Caco-2 (cell line): Measurements from ENCODE around the gene ZDHHC14. TPM values are rescaled to one million over a fixed set of nuclear protein-coding genes. Genes with fewer than 3 reads are reported as not detected.

ENCODE experiments used
- BruUV-seq: library from RNA; stranded (reverse); fragments of 400-500 nt; replicated peaks from 2 replicates; lab custom pipeline; 2021; lab: Mats Ljungman, UMichigan
- CTCF ChIA-PET: fragments of 300-600 bp; sonication (Branson Sonifier 250); formaldehyde crosslinking; loops from one replicate; lab custom pipeline; 2022; ENCODE audit warnings: antibody characterized with exemption; lab: Charles Lee
- POLR2A ChIA-PET: fragments of 300-600 bp; sonication (Branson Sonifier 250); formaldehyde crosslinking; loops from one replicate; lab custom pipeline; 2022; ENCODE audit warnings: antibody characterized with exemption; lab: Charles Lee
- DNase-seq, 2 experiments: peaks; one replicate each; pipeline versions ENCODE4 v3.0.0 to v3.0.0-alpha.2; 2020 to 2022
- H3K27me3 ChIP-seq: replicated peaks from 2 replicates; pipeline ENCODE4 v1.6.0; 2011; ENCODE audit warnings: low read length; ENCODE audit not compliant: control insufficient read depth, insufficient read depth
- H3K36me3 ChIP-seq: 2 replicates; pipeline ENCODE4 v1.5.1; 2011; ENCODE audit warnings: low read length; ENCODE audit not compliant: control insufficient read depth, insufficient read depth
- H3K4me1 ChIP-seq: fragments of 250-450 bp; sonication (Bioruptor Pico); 2 replicates; pipeline ENCODE4 v1.5.1; 2020; ENCODE audit warnings: mild to moderate bottlenecking
- H3K4me3 ChIP-seq: 2 replicates; pipeline ENCODE4 v1.5.1; 2011; ENCODE audit warnings: low read depth, mild to moderate bottlenecking, control low read depth, low read length
- H3K9me3 ChIP-seq: fragments of 250-450 bp; sonication (Bioruptor Pico); 2 replicates; pipeline ENCODE4 v1.5.1; 2020; ENCODE audit warnings: mild to moderate bottlenecking, moderate library complexity
- H3K27ac Mint-ChIP-seq: one replicate; pipeline ENCODE4 v1.8.0; 2022; ENCODE audit warnings: mixed read lengths; ENCODE audit not compliant: unreplicated experiment
- H3K27me3 Mint-ChIP-seq: one replicate; pipeline ENCODE4 v1.8.0; 2022; ENCODE audit warnings: mixed read lengths; ENCODE audit not compliant: insufficient read depth, unreplicated experiment
- H3K36me3 Mint-ChIP-seq: one replicate; pipeline ENCODE4 v1.8.0; 2022; ENCODE audit warnings: mild to moderate bottlenecking, mixed read lengths; ENCODE audit not compliant: insufficient read depth, unreplicated experiment
- H3K4me1 Mint-ChIP-seq: one replicate; pipeline ENCODE4 v1.8.0; 2022; ENCODE audit warnings: low read depth, mixed read lengths; ENCODE audit not compliant: unreplicated experiment
- H3K4me3 Mint-ChIP-seq: one replicate; pipeline ENCODE4 v1.8.0; 2022; ENCODE audit warnings: mild to moderate bottlenecking, moderate library complexity, mixed read lengths; ENCODE audit not compliant: unreplicated experiment
- H3K9me3 Mint-ChIP-seq: one replicate; pipeline ENCODE4 v1.8.0; 2022; ENCODE audit warnings: mixed read lengths; ENCODE audit not compliant: unreplicated experiment
- intact Hi-C: fragments of 100-400 bp; cut with micrococcal nuclease; formaldehyde crosslinking; loops from one replicate; pipeline ENCODE4 v1.10.0; 2022; ENCODE audit not compliant: unreplicated experiment
- total RNA-seq: library from RNA; stranded (reverse); gene quantifications from 2 replicates; pipeline ENCODE4 v1.2.3, GENCODE V29; 2022
- TF ChIP-seq, protein P1 (sequence below), 2 experiments: fragments of 200-600 bp in 1 of 2; IDR thresholded peaks; 1 replicate in 1 of 2; 2 replicates in 1 of 2; pipeline versions ENCODE4 v1.5.1 to v1.8.0; 2011 to 2022; ENCODE audit warnings: antibody characterized with exemption in 1 of 2, control low read depth in 1 of 2, inconsistent platforms in 1 of 2, low read depth in 1 of 2, low read length in 1 of 2, mild to moderate bottlenecking in 1 of 2, moderate library complexity in 1 of 2; ENCODE audit not compliant: insufficient read depth in 1 of 2, severe bottlenecking in 1 of 2, unreplicated experiment in 1 of 2

Gene ZDHHC14
- total RNA-seq, 1 experiment from 2014 or later: 22.1 TPM

GRCh38 chr6:157629220-157629619 lies 248.2 kb downstream of the ZDHHC14 start:
- no TSS peak for BruUV-seq
- H3K9me3 ChIP-seq: no peaks in the 10 kb centered on the region
- TF ChIP-seq, protein P1, sequence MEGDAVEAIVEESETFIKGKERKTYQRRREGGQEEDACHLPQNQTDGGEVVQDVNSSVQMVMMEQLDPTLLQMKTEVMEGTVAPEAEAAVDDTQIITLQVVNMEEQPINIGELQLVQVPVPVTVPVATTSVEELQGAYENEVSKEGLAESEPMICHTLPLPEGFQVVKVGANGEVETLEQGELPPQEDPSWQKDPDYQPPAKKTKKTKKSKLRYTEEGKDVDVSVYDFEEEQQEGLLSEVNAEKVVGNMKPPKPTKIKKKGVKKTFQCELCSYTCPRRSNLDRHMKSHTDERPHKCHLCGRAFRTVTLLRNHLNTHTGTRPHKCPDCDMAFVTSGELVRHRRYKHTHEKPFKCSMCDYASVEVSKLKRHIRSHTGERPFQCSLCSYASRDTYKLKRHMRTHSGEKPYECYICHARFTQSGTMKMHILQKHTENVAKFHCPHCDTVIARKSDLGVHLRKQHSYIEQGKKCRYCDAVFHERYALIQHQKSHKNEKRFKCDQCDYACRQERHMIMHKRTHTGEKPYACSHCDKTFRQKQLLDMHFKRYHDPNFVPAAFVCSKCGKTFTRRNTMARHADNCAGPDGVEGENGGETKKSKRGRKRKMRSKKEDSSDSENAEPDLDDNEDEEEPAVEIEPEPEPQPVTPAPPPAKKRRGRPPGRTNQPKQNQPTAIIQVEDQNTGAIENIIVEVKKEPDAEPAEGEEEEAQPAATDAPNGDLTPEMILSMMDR (IDR thresholded peaks at IDR 0.05; ENCODE audit: insufficient read depth in 1 of 2, low read depth in 1 of 2, low read length in 1 of 2, severe bottlenecking in 1 of 2, unreplicated experiment in 1 of 2): no peak
- H3K4me3 ChIP-seq: no peak overlapping the region
- DNase-seq: no peak
- intact Hi-C loops: no loop called here
- Mint-ChIP-seq H3K27ac (no peak overlapping the region), H3K4me3 (no peak overlapping the region), H3K36me3 (peaks cover 5% of the 10 kb centered on the region), H3K27me3 (no peaks in the 10 kb centered on the region), H3K9me3 (no peaks in the 10 kb centered on the region), H3K4me1 (peaks cover 9% of the 10 kb centered on the region)
- CTCF ChIA-PET: no interaction called here
- H3K27me3 ChIP-seq: no peaks in the 10 kb centered on the region
- POLR2A ChIA-PET: no interaction called here
- no peaks in the 10 kb centered on the region for H3K36me3 ChIP-seq
- H3K4me1 ChIP-seq: no peaks in the 10 kb centered on the region

GRCh38 chr6:157630463-157631080 lies 249.6 kb downstream of the ZDHHC14 start:
- Mint-ChIP-seq H3K4me3 (no peak overlapping the region), H3K4me1 (no peaks in the 10 kb centered on the region), H3K27ac (no peak overlapping the region), H3K27me3 (no peaks in the 10 kb centered on the region), H3K36me3 (peaks cover 5% of the 10 kb centered on the region), H3K9me3 (no peaks in the 10 kb centered on the region)
- intact Hi-C loops: no loop called here
- no peak for DNase-seq
- ChIA-PET CTCF (no interaction called here), POLR2A (no interaction called here)
- no peaks in the 10 kb centered on the region for H3K4me1 ChIP-seq
- TF ChIP-seq, protein P1 (IDR thresholded peaks at IDR 0.05; ENCODE audit: insufficient read depth in 1 of 2, low read depth in 1 of 2, low read length in 1 of 2, severe bottlenecking in 1 of 2, unreplicated experiment in 1 of 2): no peak
- BruUV-seq: no TSS peak
- no peaks in the 10 kb centered on the region for H3K9me3 ChIP-seq
- H3K4me3 ChIP-seq: no peak overlapping the region
- no peaks in the 10 kb centered on the region for H3K27me3 ChIP-seq
- H3K36me3 ChIP-seq: no peaks in the 10 kb centered on the region

GRCh38 chr6:157631412-157631811 lies 250.4 kb downstream of the ZDHHC14 start:
- Histone ChIP-seq H3K9me3 (no peaks in the 10 kb centered on the region), H3K4me1 (no peaks in the 10 kb centered on the region), H3K4me3 (no peak overlapping the region), H3K27me3 (no peaks in the 10 kb centered on the region), H3K36me3 (no peaks in the 10 kb centered on the region)
- H3K36me3 Mint-ChIP-seq: peaks cover 5% of the 10 kb centered on the region
- BruUV-seq: no TSS peak
- no peaks in the 10 kb centered on the region for H3K4me1 Mint-ChIP-seq
- DNase-seq: no peak
- no peaks in the 10 kb centered on the region for H3K27me3 Mint-ChIP-seq
- POLR2A ChIA-PET: no interaction called here
- H3K27ac Mint-ChIP-seq: no peak overlapping the region
- intact Hi-C loops: no loop called here
- H3K9me3 Mint-ChIP-seq: no peaks in the 10 kb centered on the region
- CTCF ChIA-PET: no interaction called here
- TF ChIP-seq, protein P1 (IDR thresholded peaks at IDR 0.05; ENCODE audit: insufficient read depth in 1 of 2, low read depth in 1 of 2, low read length in 1 of 2, severe bottlenecking in 1 of 2, unreplicated experiment in 1 of 2): no peak
- no peak overlapping the region for H3K4me3 Mint-ChIP-seq
